KMS-11 (cell line): ENCODE results near the gene SCD.

Source experiments
- H2AFZ ChIP-seq: fragments of 200-600 bp; sonication (generic); 2 replicates; pipeline ENCODE4 v1.6.1; 2016; ENCODE audit warnings: antibody characterized with exemption, mixed run types, low read depth
- H3K27ac ChIP-seq: fragments of 200-600 bp; sonication (generic); 2 replicates; pipeline ENCODE4 v1.6.1; 2016; ENCODE audit warnings: mild to moderate bottlenecking, mixed run types
- H3K27me3 ChIP-seq: fragments of 200-600 bp; sonication (generic); 2 replicates; pipeline ENCODE4 v1.6.1; 2017; ENCODE audit warnings: mild to moderate bottlenecking, low read depth, mixed run types, moderate library complexity; ENCODE audit not compliant: insufficient read depth
- H3K36me3 ChIP-seq: fragments of 200-600 bp; sonication (generic); 2 replicates; pipeline ENCODE4 v1.6.1; 2017; ENCODE audit warnings: mild to moderate bottlenecking, mixed run types; ENCODE audit not compliant: insufficient read depth
- H3K4me1 ChIP-seq: fragments of 200-600 bp; sonication (generic); 2 replicates; pipeline ENCODE4 v1.6.1; 2016; ENCODE audit warnings: mild to moderate bottlenecking, low read depth, mixed run types; ENCODE audit not compliant: poor library complexity, severe bottlenecking
- H3K4me2 ChIP-seq: fragments of 200-600 bp; sonication (generic); 2 replicates; pipeline ENCODE4 v1.7.0; 2016; ENCODE audit warnings: mild to moderate bottlenecking, mixed run types
- H3K4me3 ChIP-seq: fragments of 200-600 bp; sonication (generic); IDR thresholded peaks from 2 replicates; pipeline ENCODE4 v1.6.1; 2017; ENCODE audit warnings: low read depth, low read length, mixed read lengths; ENCODE audit not compliant: insufficient read depth
- H3K79me2 ChIP-seq: fragments of 200-600 bp; sonication (generic); 2 replicates; pipeline ENCODE4 v1.6.1; 2016; ENCODE audit warnings: low read depth, mixed run types; ENCODE audit not compliant: insufficient read depth
- H3K9ac ChIP-seq: fragments of 200-600 bp; sonication (generic); 2 replicates; pipeline ENCODE4 v1.6.1; 2016; ENCODE audit warnings: mild to moderate bottlenecking, mixed run types
- H4K20me1 ChIP-seq: fragments of 200-600 bp; sonication (generic); 2 replicates; pipeline ENCODE4 v1.6.1; 2016; ENCODE audit warnings: mild to moderate bottlenecking, mixed run types; ENCODE audit not compliant: insufficient read depth
- CTCF ChIP-seq: fragments of 200-600 bp; sonication (generic); conservative IDR thresholded peaks from 2 replicates; pipeline ENCODE4 v1.6.1; 2017; ENCODE audit warnings: low read depth, mild to moderate bottlenecking, antibody characterized with exemption, low read length, moderate library complexity, mixed read lengths

Gene SCD

GRCh38 chr10:100356067-100357017 lies 9.3 kb downstream of the SCD start:
- Histone ChIP-seq H2AFZ (no peak overlapping the region), H3K4me3 (no peak overlapping the region), H3K36me3 (peaks cover 32% of the 10 kb centered on the region; the same call in 1 of the 2 replicates), H3K79me2 (0 out of 2 replicates have a peak, but pooled peaks cover 6% of the 10 kb centered on the region), H3K9ac (no peak overlapping the region), H3K4me2 (no peak overlapping the region), H3K27ac (no peak overlapping the region), H3K27me3 (no peaks in the 10 kb centered on the region), H3K4me1 (peaks cover 16% of the 10 kb centered on the region), H4K20me1 (no peaks in the 10 kb centered on the region; the same call in 1 of the 2 replicates)
- no peak for TF ChIP-seq CTCF

- H3K4me3 ChIP-seq, result no peak overlapping the region
- H3K4me2 ChIP-seq, result no peak overlapping the region
These were observed 10.2 kb downstream of the SCD start for GRCh38 chr10:100357059-100357858.

GRCh38 chr10:100359030-100359432 lies 12.0 kb downstream of the SCD start:
- no peak overlapping the region for H3K9ac ChIP-seq
- no peak overlapping the region; the same call in 1 of the 2 replicates for H3K27ac ChIP-seq
- H3K79me2 ChIP-seq, result no peaks in the 10 kb centered on the region
- no peaks in the 10 kb centered on the region for H3K27me3 ChIP-seq
- H4K20me1 ChIP-seq, result no peaks in the 10 kb centered on the region; the same call in 1 of the 2 replicates
- H3K4me2 ChIP-seq, result no peak overlapping the region
- peaks cover 7% of the 10 kb centered on the region for H3K4me1 ChIP-seq
- peaks cover 23% of the 10 kb centered on the region; the same call in 1 of the 2 replicates for H3K36me3 ChIP-seq
- H2AFZ ChIP-seq, result no peak overlapping the region
- TF ChIP-seq CTCF, result no peak
- H3K4me3 ChIP-seq, result no peak overlapping the region

More at GRCh38 chr10:100357059-100357858, 10.2 kb downstream of the SCD start:
- H2AFZ ChIP-seq, result no peak overlapping the region
- TF ChIP-seq CTCF, result no peak
- peaks cover 31% of the 10 kb centered on the region; the same call in 1 of the 2 replicates for H3K36me3 ChIP-seq
- no peaks in the 10 kb centered on the region for H3K27me3 ChIP-seq
- H4K20me1 ChIP-seq, result no peaks in the 10 kb centered on the region; the same call in 1 of the 2 replicates
- no peak overlapping the region for H3K9ac ChIP-seq
- H3K27ac ChIP-seq, result no peak overlapping the region
- 0 out of 2 replicates have a peak, but pooled peaks cover 4% of the 10 kb centered on the region for H3K79me2 ChIP-seq
- H3K4me1 ChIP-seq, result peaks cover 13% of the 10 kb centered on the region

GRCh38 chr10:100359529-100360150 lies 12.6 kb downstream of the SCD start:
- Histone ChIP-seq H3K79me2 (no peaks in the 10 kb centered on the region), H3K4me3 (no peak overlapping the region), H3K9ac (no peak overlapping the region), H2AFZ (no peak overlapping the region), H3K4me1 (peaks cover 7% of the 10 kb centered on the region), H3K36me3 (peaks cover 23% of the 10 kb centered on the region; the same call in 1 of the 2 replicates), H3K4me2 (no peak overlapping the region), H3K27ac (no peak overlapping the region; the same call in 1 of the 2 replicates), H3K27me3 (no peaks in the 10 kb centered on the region), H4K20me1 (no peaks in the 10 kb centered on the region; the same call in 1 of the 2 replicates)
- TF ChIP-seq CTCF, result no peak
